ENCODE measurements around the gene HRC.
"Not testable (repeated sequence)": the region's sequence is repeated elsewhere in the genome, so short reads cannot be mapped to it uniquely, and the experiment has no call there.

Gene HRC

DNA sequence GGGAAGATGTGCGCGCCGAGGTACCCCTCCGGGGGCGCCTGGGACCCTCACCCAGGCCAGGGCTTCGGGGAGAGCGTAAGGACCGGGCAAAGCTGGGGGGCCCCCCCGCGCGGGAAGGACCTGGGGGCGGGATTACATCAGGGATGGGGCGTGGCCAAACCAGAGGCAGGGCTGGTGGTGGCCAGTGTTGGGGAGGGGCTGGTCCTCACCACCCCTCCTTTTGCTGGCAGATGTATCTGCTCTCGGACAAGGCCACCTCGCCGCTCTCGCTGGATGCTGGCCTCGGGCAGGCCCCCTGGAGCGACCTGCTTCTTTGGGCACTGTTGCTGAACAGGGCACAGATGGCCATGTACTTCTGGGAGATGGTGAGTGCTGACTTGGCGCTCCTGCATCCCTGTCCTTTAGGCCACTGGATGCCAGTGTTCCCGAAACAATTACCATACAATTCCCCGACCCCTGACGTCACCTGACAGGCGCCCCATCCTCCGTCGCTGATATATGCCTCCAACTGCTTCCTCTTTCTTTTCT is 27.7 kb upstream of the HRC start:
- no peak for FAIRE-seq
- DNase-seq (ENCODE audit: insufficient read length): no peak
- TF ChIP-seq POLR2AphosphoS5 (IDR thresholded peaks at IDR 0.05; ENCODE audit: low read depth, low read length): no peak
- no peak for TF ChIP-seq POLR2A (IDR thresholded peaks at IDR 0.05; ENCODE audit: low read depth, low read length)
- TF ChIP-seq TAF1 (IDR thresholded peaks at IDR 0.05; ENCODE audit: borderline replicate concordance, low read depth, low read length): no peak

GRCh38 chr19:49182010-49182847 is 27.0 kb upstream of the HRC start:
- not testable (repeated sequence) for FAIRE-seq; DNase-seq (ENCODE audit: insufficient read length)

GRCh38 chr19:49180659-49181058 is 25.5 kb upstream of the HRC start:
- TF ChIP-seq POLR2A (IDR thresholded peaks at IDR 0.05; ENCODE audit: low read depth, low read length): no peak
- TF ChIP-seq TAF1 (IDR thresholded peaks at IDR 0.05; ENCODE audit: borderline replicate concordance, low read depth, low read length): no peak
- no peak for TF ChIP-seq POLR2AphosphoS5 (IDR thresholded peaks at IDR 0.05; ENCODE audit: low read depth, low read length)
- no peak for FAIRE-seq
- DNase-seq (ENCODE audit: insufficient read length): no peak

DNA sequence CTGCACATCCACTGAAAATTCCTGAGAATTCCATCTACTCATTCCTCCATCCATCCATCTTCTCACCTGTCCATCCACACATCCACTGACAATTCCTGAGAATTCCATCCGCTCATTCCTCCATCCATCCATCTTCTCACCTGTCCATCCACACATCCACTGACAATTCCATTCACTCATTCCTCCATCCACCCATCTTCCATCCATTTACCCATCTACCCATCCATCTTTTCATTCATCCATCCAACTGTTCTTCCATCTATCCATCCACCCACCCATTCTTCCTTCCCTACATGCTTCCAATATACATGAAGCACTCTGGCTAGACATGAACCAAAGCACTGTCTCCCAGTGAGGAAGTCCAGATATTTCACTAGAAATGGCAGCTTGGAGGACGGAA is 18.0 kb upstream of the HRC start:
- FAIRE-seq: no peak
- no peak for DNase-seq (ENCODE audit: insufficient read length)
- TF ChIP-seq TAF1 (IDR thresholded peaks at IDR 0.05; ENCODE audit: borderline replicate concordance, low read depth, low read length) (no peak), POLR2AphosphoS5 (IDR thresholded peaks at IDR 0.05; ENCODE audit: low read depth, low read length) (no peak), POLR2A (IDR thresholded peaks at IDR 0.05; ENCODE audit: low read depth, low read length) (no peak)

GRCh38 chr19:49168421-49168820 is 13.2 kb upstream of the HRC start:
- TF ChIP-seq POLR2AphosphoS5 (IDR thresholded peaks at IDR 0.05; ENCODE audit: low read depth, low read length): no peak
- no peak for TF ChIP-seq TAF1 (IDR thresholded peaks at IDR 0.05; ENCODE audit: borderline replicate concordance, low read depth, low read length)
- TF ChIP-seq POLR2A (IDR thresholded peaks at IDR 0.05; ENCODE audit: low read depth, low read length): no peak
- DNase-seq (ENCODE audit: insufficient read length) (no peak), FAIRE-seq (no peak)

GRCh38 chr19:49167857-49168409 is 12.7 kb upstream of the HRC start:
- no peak for FAIRE-seq
- DNase-seq (ENCODE audit: insufficient read length): no peak
- TF ChIP-seq POLR2A (IDR thresholded peaks at IDR 0.05; ENCODE audit: low read depth, low read length) (no peak), POLR2AphosphoS5 (IDR thresholded peaks at IDR 0.05; ENCODE audit: low read depth, low read length) (no peak), TAF1 (IDR thresholded peaks at IDR 0.05; ENCODE audit: borderline replicate concordance, low read depth, low read length) (no peak)

GRCh38 chr19:49165865-49166301 is 10.7 kb upstream of the HRC start:
- DNase-seq (ENCODE audit: insufficient read length) (no peak), FAIRE-seq (no peak)
- no peak for TF ChIP-seq POLR2AphosphoS5 (IDR thresholded peaks at IDR 0.05; ENCODE audit: low read depth, low read length)
- TF ChIP-seq POLR2A (IDR thresholded peaks at IDR 0.05; ENCODE audit: low read depth, low read length): no peak
- TF ChIP-seq TAF1 (IDR thresholded peaks at IDR 0.05; ENCODE audit: borderline replicate concordance, low read depth, low read length): no peak

GRCh38 chr19:49165111-49165750 is 10.0 kb upstream of the HRC start:
- TF ChIP-seq POLR2AphosphoS5 (IDR thresholded peaks at IDR 0.05; ENCODE audit: low read depth, low read length): no peak
- no peak for TF ChIP-seq POLR2A (IDR thresholded peaks at IDR 0.05; ENCODE audit: low read depth, low read length)
- TF ChIP-seq TAF1 (IDR thresholded peaks at IDR 0.05; ENCODE audit: borderline replicate concordance, low read depth, low read length): no peak
- no peak for FAIRE-seq

DNA sequence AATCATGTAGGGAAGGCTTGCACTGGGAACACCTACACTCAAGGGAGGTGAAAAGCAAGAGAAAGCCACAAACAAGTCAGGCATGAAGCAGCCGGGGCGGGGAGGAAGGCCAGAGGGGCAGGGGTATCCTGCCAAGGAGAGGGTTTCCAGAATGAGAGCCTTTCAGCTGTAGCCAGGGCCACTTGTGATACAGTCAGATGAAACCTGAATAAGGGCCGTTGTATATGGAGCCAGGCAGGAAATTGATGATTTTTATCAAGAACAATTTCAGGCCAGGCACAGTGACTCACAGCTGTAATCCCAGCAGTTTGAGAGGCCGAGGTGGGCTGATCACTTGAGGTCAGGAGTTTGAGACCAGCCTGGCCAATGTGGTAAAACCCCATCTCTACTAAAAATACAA is 6.8 kb upstream of the HRC start:
- FAIRE-seq (no peak), DNase-seq (ENCODE audit: insufficient read length) (no peak)
- no peak for TF ChIP-seq TAF1 (IDR thresholded peaks at IDR 0.05; ENCODE audit: borderline replicate concordance, low read depth, low read length)
- no peak for TF ChIP-seq POLR2AphosphoS5 (IDR thresholded peaks at IDR 0.05; ENCODE audit: low read depth, low read length)
- no peak for TF ChIP-seq POLR2A (IDR thresholded peaks at IDR 0.05; ENCODE audit: low read depth, low read length)

More at GRCh38 chr19:49165111-49165750, 10.0 kb upstream of the HRC start:
- DNase-seq (ENCODE audit: insufficient read length): no peak

- FAIRE-seq (no peak), DNase-seq (ENCODE audit: insufficient read length) (no peak)
- no peak for TF ChIP-seq POLR2A (IDR thresholded peaks at IDR 0.05; ENCODE audit: low read depth, low read length)
- TF ChIP-seq POLR2AphosphoS5 (IDR thresholded peaks at IDR 0.05; ENCODE audit: low read depth, low read length): no peak
- TF ChIP-seq TAF1 (IDR thresholded peaks at IDR 0.05; ENCODE audit: borderline replicate concordance, low read depth, low read length): no peak
Measured at GRCh38 chr19:49160450-49161189, 5.4 kb upstream of the HRC start.
